Caco-2 (cell line): ENCODE data around the gene RAB41. TPM values are rescaled to one million over a fixed set of nuclear protein-coding genes. Genes with fewer than 3 reads are reported as not detected.
"Not testable (repeated sequence)": the region's sequence is repeated elsewhere in the genome, so short reads cannot be mapped to it uniquely, and the experiment has no call there.

Source experiments
- BruUV-seq: library from RNA; stranded (reverse); fragments of 400-500 nt; replicated peaks from 2 replicates; lab custom pipeline; 2021; lab: Mats Ljungman, UMichigan
- CTCF ChIA-PET: fragments of 300-600 bp; sonication (Branson Sonifier 250); formaldehyde crosslinking; loops from one replicate; lab custom pipeline; 2022; ENCODE audit warnings: antibody characterized with exemption; lab: Charles Lee
- POLR2A ChIA-PET: fragments of 300-600 bp; sonication (Branson Sonifier 250); formaldehyde crosslinking; loops from one replicate; lab custom pipeline; 2022; ENCODE audit warnings: antibody characterized with exemption; lab: Charles Lee
- DNase-seq, 2 experiments: peaks; one replicate each; pipeline versions ENCODE4 v3.0.0 to v3.0.0-alpha.2; 2020 to 2022
- H3K27me3 ChIP-seq: replicated peaks from 2 replicates; pipeline ENCODE4 v1.6.0; 2011; ENCODE audit warnings: low read length; ENCODE audit not compliant: control insufficient read depth, insufficient read depth
- H3K36me3 ChIP-seq: 2 replicates; pipeline ENCODE4 v1.5.1; 2011; ENCODE audit warnings: low read length; ENCODE audit not compliant: control insufficient read depth, insufficient read depth
- H3K4me1 ChIP-seq: fragments of 250-450 bp; sonication (Bioruptor Pico); 2 replicates; pipeline ENCODE4 v1.5.1; 2020; ENCODE audit warnings: mild to moderate bottlenecking
- H3K4me3 ChIP-seq: 2 replicates; pipeline ENCODE4 v1.5.1; 2011; ENCODE audit warnings: low read depth, mild to moderate bottlenecking, control low read depth, low read length
- H3K9me3 ChIP-seq: fragments of 250-450 bp; sonication (Bioruptor Pico); 2 replicates; pipeline ENCODE4 v1.5.1; 2020; ENCODE audit warnings: mild to moderate bottlenecking, moderate library complexity
- H3K27ac Mint-ChIP-seq: one replicate; pipeline ENCODE4 v1.8.0; 2022; ENCODE audit warnings: mixed read lengths; ENCODE audit not compliant: unreplicated experiment
- H3K27me3 Mint-ChIP-seq: one replicate; pipeline ENCODE4 v1.8.0; 2022; ENCODE audit warnings: mixed read lengths; ENCODE audit not compliant: insufficient read depth, unreplicated experiment
- H3K36me3 Mint-ChIP-seq: one replicate; pipeline ENCODE4 v1.8.0; 2022; ENCODE audit warnings: mild to moderate bottlenecking, mixed read lengths; ENCODE audit not compliant: insufficient read depth, unreplicated experiment
- H3K4me1 Mint-ChIP-seq: one replicate; pipeline ENCODE4 v1.8.0; 2022; ENCODE audit warnings: low read depth, mixed read lengths; ENCODE audit not compliant: unreplicated experiment
- H3K4me3 Mint-ChIP-seq: one replicate; pipeline ENCODE4 v1.8.0; 2022; ENCODE audit warnings: mild to moderate bottlenecking, moderate library complexity, mixed read lengths; ENCODE audit not compliant: unreplicated experiment
- H3K9me3 Mint-ChIP-seq: one replicate; pipeline ENCODE4 v1.8.0; 2022; ENCODE audit warnings: mixed read lengths; ENCODE audit not compliant: unreplicated experiment
- intact Hi-C: fragments of 100-400 bp; cut with micrococcal nuclease; formaldehyde crosslinking; loops from one replicate; pipeline ENCODE4 v1.10.0; 2022; ENCODE audit not compliant: unreplicated experiment
- total RNA-seq: library from RNA; stranded (reverse); gene quantifications from 2 replicates; pipeline ENCODE4 v1.2.3, GENCODE V29; 2022
- TF ChIP-seq, protein P1 (sequence below), 2 experiments: fragments of 200-600 bp in 1 of 2; IDR thresholded peaks; 1 replicate in 1 of 2; 2 replicates in 1 of 2; pipeline versions ENCODE4 v1.5.1 to v1.8.0; 2011 to 2022; ENCODE audit warnings: antibody characterized with exemption in 1 of 2, control low read depth in 1 of 2, inconsistent platforms in 1 of 2, low read depth in 1 of 2, low read length in 1 of 2, mild to moderate bottlenecking in 1 of 2, moderate library complexity in 1 of 2; ENCODE audit not compliant: insufficient read depth in 1 of 2, severe bottlenecking in 1 of 2, unreplicated experiment in 1 of 2

RAB41 gene
- total RNA-seq, 1 experiment from 2014 or later = not detected

DNA sequence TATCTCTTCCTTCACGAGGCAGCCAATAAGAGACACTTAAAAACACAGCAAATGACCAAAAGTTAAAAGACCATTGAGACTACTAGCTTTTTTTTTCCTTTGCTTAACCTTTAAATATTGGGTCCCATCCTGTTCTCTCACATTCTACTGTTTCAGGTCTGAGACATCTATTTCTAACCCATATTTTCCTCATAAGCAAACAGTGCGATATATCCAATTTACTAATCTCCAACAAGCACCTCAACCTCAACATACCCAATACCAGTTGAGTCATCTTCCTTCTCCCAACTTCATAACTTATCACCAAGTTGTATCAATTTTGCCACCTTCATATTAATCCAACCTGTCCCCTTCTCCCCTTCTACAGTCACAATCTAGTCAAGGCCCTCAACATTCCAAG, 40.5 kb upstream of the RAB41 start:
- ChIA-PET POLR2A (no interaction called here), CTCF (no interaction called here)
- Histone ChIP-seq H3K27me3 (no peaks in the 10 kb centered on the region), H3K9me3 (no peaks in the 10 kb centered on the region), H3K4me3 (no peak overlapping the region), H3K36me3 (no peaks in the 10 kb centered on the region), H3K4me1 (no peaks in the 10 kb centered on the region)
- no peaks in the 10 kb centered on the region for H3K4me1 Mint-ChIP-seq
- H3K27me3 Mint-ChIP-seq = no peaks in the 10 kb centered on the region
- intact Hi-C loops = no loop called here
- H3K9me3 Mint-ChIP-seq = no peaks in the 10 kb centered on the region
- no peaks in the 10 kb centered on the region for H3K36me3 Mint-ChIP-seq
- TF ChIP-seq, protein P1, sequence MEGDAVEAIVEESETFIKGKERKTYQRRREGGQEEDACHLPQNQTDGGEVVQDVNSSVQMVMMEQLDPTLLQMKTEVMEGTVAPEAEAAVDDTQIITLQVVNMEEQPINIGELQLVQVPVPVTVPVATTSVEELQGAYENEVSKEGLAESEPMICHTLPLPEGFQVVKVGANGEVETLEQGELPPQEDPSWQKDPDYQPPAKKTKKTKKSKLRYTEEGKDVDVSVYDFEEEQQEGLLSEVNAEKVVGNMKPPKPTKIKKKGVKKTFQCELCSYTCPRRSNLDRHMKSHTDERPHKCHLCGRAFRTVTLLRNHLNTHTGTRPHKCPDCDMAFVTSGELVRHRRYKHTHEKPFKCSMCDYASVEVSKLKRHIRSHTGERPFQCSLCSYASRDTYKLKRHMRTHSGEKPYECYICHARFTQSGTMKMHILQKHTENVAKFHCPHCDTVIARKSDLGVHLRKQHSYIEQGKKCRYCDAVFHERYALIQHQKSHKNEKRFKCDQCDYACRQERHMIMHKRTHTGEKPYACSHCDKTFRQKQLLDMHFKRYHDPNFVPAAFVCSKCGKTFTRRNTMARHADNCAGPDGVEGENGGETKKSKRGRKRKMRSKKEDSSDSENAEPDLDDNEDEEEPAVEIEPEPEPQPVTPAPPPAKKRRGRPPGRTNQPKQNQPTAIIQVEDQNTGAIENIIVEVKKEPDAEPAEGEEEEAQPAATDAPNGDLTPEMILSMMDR (IDR thresholded peaks at IDR 0.05; ENCODE audit: insufficient read depth in 1 of 2, low read depth in 1 of 2, low read length in 1 of 2, severe bottlenecking in 1 of 2, unreplicated experiment in 1 of 2) = no peak
- BruUV-seq = no TSS peak
- no peak overlapping the region for H3K27ac Mint-ChIP-seq
- H3K4me3 Mint-ChIP-seq = no peak overlapping the region
- no peak for DNase-seq

DNA sequence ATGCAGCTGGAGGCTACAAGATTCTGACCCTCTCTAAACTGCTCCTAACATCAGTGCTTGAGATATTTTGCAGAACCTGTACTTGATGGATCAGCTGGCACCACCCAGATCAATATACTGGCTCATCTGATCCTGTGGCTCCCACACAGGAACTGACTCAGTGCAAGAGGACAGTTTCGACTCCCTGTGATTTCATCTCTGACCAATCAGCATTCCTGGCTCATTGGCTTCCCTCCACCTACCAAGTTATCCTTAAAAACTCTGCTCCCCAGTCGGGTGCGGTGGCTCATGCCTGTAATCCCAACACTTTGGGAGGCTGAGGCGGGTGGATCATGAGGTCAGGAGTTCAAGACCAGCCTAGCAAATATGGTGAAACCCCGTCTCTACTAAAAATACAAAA, 38.4 kb upstream of the RAB41 start:
- H3K9me3 Mint-ChIP-seq, H3K4me3 Mint-ChIP-seq, POLR2A ChIA-PET, DNase-seq, H3K27ac Mint-ChIP-seq, BruUV-seq, H3K27me3 ChIP-seq, H3K36me3 Mint-ChIP-seq, H3K27me3 Mint-ChIP-seq, intact Hi-C loops, CTCF ChIA-PET, H3K4me1 ChIP-seq, H3K4me1 Mint-ChIP-seq, H3K36me3 ChIP-seq, H3K9me3 ChIP-seq, H3K4me3 ChIP-seq: not testable (repeated sequence)

DNA sequence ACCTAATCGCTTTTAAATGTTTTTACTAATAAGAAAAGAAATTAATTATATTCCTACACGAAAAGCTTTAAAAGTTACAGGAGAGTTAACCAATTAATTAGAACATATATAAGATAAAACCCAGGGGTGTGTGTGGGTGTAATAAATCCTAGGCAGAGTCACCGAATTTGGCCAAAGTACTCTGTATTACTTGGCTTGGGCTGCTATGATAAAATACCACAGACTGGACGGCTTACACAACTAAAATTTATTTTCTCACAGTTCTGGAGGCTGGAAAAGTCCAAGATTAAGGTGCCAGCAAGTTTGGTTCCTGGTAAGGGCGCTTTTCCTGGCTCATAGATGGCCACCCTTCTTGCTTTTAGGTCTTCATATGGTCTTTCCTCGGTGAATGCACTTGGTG, 37.1 kb upstream of the RAB41 start:
- Histone ChIP-seq H3K27me3 (no peaks in the 10 kb centered on the region), H3K36me3 (no peaks in the 10 kb centered on the region), H3K4me3 (no peak overlapping the region), H3K4me1 (no peaks in the 10 kb centered on the region), H3K9me3 (no peaks in the 10 kb centered on the region)
- intact Hi-C loops = no loop called here
- H3K27ac Mint-ChIP-seq = no peak overlapping the region
- no peak for DNase-seq
- no TSS peak for BruUV-seq
- CTCF ChIA-PET = no interaction called here
- no peaks in the 10 kb centered on the region for H3K9me3 Mint-ChIP-seq
- no peak overlapping the region for H3K4me3 Mint-ChIP-seq
- POLR2A ChIA-PET = no interaction called here
- no peaks in the 10 kb centered on the region for H3K36me3 Mint-ChIP-seq
- TF ChIP-seq, protein P1 (IDR thresholded peaks at IDR 0.05; ENCODE audit: insufficient read depth in 1 of 2, low read depth in 1 of 2, low read length in 1 of 2, severe bottlenecking in 1 of 2, unreplicated experiment in 1 of 2) = no peak
- no peaks in the 10 kb centered on the region for H3K4me1 Mint-ChIP-seq
- no peaks in the 10 kb centered on the region for H3K27me3 Mint-ChIP-seq

DNA sequence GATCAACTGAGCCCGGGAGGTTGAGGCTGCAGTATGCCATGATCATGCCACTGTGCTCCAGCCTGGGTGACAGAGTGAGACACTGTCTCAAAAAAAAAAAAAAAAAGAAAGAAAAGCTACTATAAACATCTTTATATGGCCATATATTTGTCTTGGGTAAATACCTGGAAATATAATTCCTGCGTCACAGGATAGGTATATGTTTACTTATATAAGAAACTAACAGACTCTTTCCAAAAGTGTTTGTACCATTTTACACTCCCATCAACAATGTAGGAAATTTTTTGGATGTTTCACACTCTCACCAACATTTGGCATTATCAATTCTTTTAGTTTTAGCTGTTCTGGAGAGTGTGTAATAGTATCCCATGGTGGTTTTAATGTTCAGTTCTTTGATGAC, 34.7 kb upstream of the RAB41 start:
- H3K9me3 Mint-ChIP-seq = no peaks in the 10 kb centered on the region
- no peaks in the 10 kb centered on the region for H3K27me3 ChIP-seq
- H3K4me1 Mint-ChIP-seq = no peaks in the 10 kb centered on the region
- no peaks in the 10 kb centered on the region for H3K9me3 ChIP-seq
- BruUV-seq = no TSS peak
- H3K27me3 Mint-ChIP-seq = no peaks in the 10 kb centered on the region
- H3K4me3 ChIP-seq = no peak overlapping the region
- H3K36me3 ChIP-seq = no peaks in the 10 kb centered on the region
- DNase-seq = no peak
- no peaks in the 10 kb centered on the region for H3K36me3 Mint-ChIP-seq
- intact Hi-C loops = no loop called here
- TF ChIP-seq, protein P1 (IDR thresholded peaks at IDR 0.05; ENCODE audit: insufficient read depth in 1 of 2, low read depth in 1 of 2, low read length in 1 of 2, severe bottlenecking in 1 of 2, unreplicated experiment in 1 of 2) = no peak
- no peaks in the 10 kb centered on the region for H3K4me1 ChIP-seq
- ChIA-PET POLR2A (no interaction called here), CTCF (no interaction called here)
- no peak overlapping the region for H3K27ac Mint-ChIP-seq
- H3K4me3 Mint-ChIP-seq = no peak overlapping the region
